CD4-positive, alpha-beta memory T cell (primary cell): ENCODE measurements around the gene SNAP47. TPM values are rescaled to one million over a fixed set of nuclear protein-coding genes. Genes with fewer than 3 reads are reported as not detected.
A peak's percentile ranks its signal among the peaks of the same experiment; 100 is the strongest.

Experiments used
- CTCF ChIA-PET: fragments of 350-600 bp; sonication (Branson Sonifier 250); formaldehyde crosslinking; loops from one replicate; lab custom pipeline; 2021; ENCODE audit warnings: inconsistent platforms; ENCODE audit not compliant: partially characterized antibody; lab: Charles Lee
- POLR2A ChIA-PET: fragments of 350-600 bp; sonication (Branson Sonifier 250); formaldehyde crosslinking; loops from one replicate; lab custom pipeline; 2021; ENCODE audit not compliant: partially characterized antibody; lab: Charles Lee
- DNase-seq, 5 donors: peaks; one replicate each; pipeline versions ENCODE4 v3.0.0 to v3.0.0-alpha.2; 2020 to 2022; ENCODE audit warnings: mixed read lengths in 1 of 5
- H3K27ac ChIP-seq: one replicate; pipeline ENCODE4 v1.7.0; 2013; ENCODE audit warnings: low read depth, low read length
- H3K27me3 ChIP-seq: 2 replicates; pipeline ENCODE4 v1.7.0; 2013; ENCODE audit warnings: mild to moderate bottlenecking, low read length, moderate library complexity; ENCODE audit not compliant: insufficient read depth
- H3K36me3 ChIP-seq: 2 replicates; pipeline ENCODE4 v1.7.0; 2013; ENCODE audit warnings: mild to moderate bottlenecking, low read length, moderate library complexity; ENCODE audit not compliant: insufficient read depth
- H3K4me1 ChIP-seq: 2 replicates; pipeline ENCODE4 v1.7.0; 2013; ENCODE audit warnings: mild to moderate bottlenecking, low read length, moderate library complexity; ENCODE audit not compliant: insufficient read depth
- H3K4me3 ChIP-seq, 2 donors: one replicate each; pipeline ENCODE4 v1.7.0; 2013; ENCODE audit warnings: low read length in 2 of 2, mild to moderate bottlenecking in 1 of 2
- H3K9me3 ChIP-seq, 2 donors: one replicate each; pipeline ENCODE4 v1.7.0; 2013; ENCODE audit warnings: low read length in 2 of 2, control low read depth in 1 of 2; ENCODE audit not compliant: control insufficient read depth in 1 of 2
- H3K27ac Mint-ChIP-seq, 7 donors: one replicate each; pipeline ENCODE4 v1.8.0; 2020 to 2021; ENCODE audit warnings: mixed read lengths in 7 of 7, mild to moderate bottlenecking in 6 of 7, inconsistent platforms in 3 of 7, moderate library complexity in 3 of 7
- H3K27me3 Mint-ChIP-seq, 2 donors: one replicate each; pipeline ENCODE4 v1.8.0; 2020 to 2021; ENCODE audit warnings: mixed read lengths in 2 of 2
- H3K36me3 Mint-ChIP-seq, 2 donors: one replicate each; pipeline ENCODE4 v1.8.0; 2020 to 2021; ENCODE audit warnings: mixed read lengths in 2 of 2, inconsistent platforms in 1 of 2, mild to moderate bottlenecking in 1 of 2
- H3K4me1 Mint-ChIP-seq, 4 donors: one replicate each; pipeline ENCODE4 v1.8.0; 2020 to 2021; ENCODE audit warnings: mixed read lengths in 4 of 4, mild to moderate bottlenecking in 1 of 4
- H3K4me3 Mint-ChIP-seq, 8 donors: one replicate each; pipeline ENCODE4 v1.8.0; 2020 to 2021; ENCODE audit warnings: mixed read lengths in 8 of 8, mild to moderate bottlenecking in 7 of 8, moderate library complexity in 6 of 8, inconsistent platforms in 3 of 8
- H3K9me3 Mint-ChIP-seq, 8 donors: one replicate each; pipeline ENCODE4 v1.8.0; 2020 to 2021; ENCODE audit warnings: mixed read lengths in 8 of 8, mild to moderate bottlenecking in 5 of 8, inconsistent platforms in 3 of 8, moderate library complexity in 1 of 8
- intact Hi-C: fragments of 100-400 bp; cut with micrococcal nuclease; formaldehyde crosslinking; loops from one replicate; pipeline ENCODE4 v1.15.1; 2023
- polyA plus RNA-seq, 2 donors: library from polyadenylated mRNA; unstranded; fragments of 300-500 nt; fragmentation: Illumina TruSeq; gene quantifications; one replicate each; pipeline ENCODE4 v1.2.3, GENCODE V29; 2021
- total RNA-seq, 2 experiments: library from RNA; stranded (reverse); gene quantifications; one replicate each; pipeline ENCODE4 v1.2.3, GENCODE V29; 2021

SNAP47 gene
- total and polyA plus RNA-seq, 4 experiments from 2014 or later, result 27.0 to 53.6 (median 38.5) TPM

DNA sequence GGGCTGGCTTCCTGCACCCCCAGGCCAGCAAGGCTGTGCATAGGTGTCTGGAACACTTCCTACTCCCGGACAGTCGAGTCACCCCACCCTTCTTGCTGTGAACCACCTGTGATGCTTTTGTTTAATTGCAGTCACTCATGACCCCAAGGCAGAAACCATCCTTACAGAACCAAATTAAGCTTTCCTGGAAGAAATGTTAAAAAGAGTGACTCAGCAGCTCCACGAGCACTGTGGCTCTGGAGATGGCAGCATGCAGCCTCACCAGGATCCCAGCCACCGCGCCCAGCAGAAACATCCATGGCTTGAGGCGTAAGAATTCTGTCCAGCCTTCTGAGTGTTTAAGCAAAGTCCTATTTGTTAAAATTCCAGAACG lies 28.8 kb downstream of the SNAP47 start:
- ChIA-PET POLR2A (interaction anchor here (0.6 to 3.7 kb wide), 7 partner anchors 11 to 190 kb away, joined by 4 to 61 read pairs (median 5); partner anchors contain the start of gene WNT9A), CTCF (interaction anchor here (1.1 to 8.1 kb wide), 6 partner anchors 24 to 221 kb away, joined by 3 to 206 read pairs (median 10); partner anchors contain the start of gene WNT9A)
- no peak overlapping the region for H3K27ac ChIP-seq
- no peak for DNase-seq
- no peaks in the 10 kb centered on the region for H3K27me3 ChIP-seq
- no peaks in the 10 kb centered on the region for H3K9me3 Mint-ChIP-seq
- H3K4me3 Mint-ChIP-seq, result peak overlapping the region in 7 of 8 donors; percentile 24 to 67 (median 45)
- no peaks in the 10 kb centered on the region for H3K27me3 Mint-ChIP-seq
- peaks cover 62 to 89% (median 75%) of the 10 kb centered on the region in 4 donors for H3K4me1 Mint-ChIP-seq
- H3K36me3 ChIP-seq, result peaks cover 13% of the 10 kb centered on the region
- H3K4me1 ChIP-seq, result peaks cover 85% of the 10 kb centered on the region
- H3K27ac Mint-ChIP-seq, result peak overlapping the region; percentile 49 to 95 (median 84)
- H3K9me3 ChIP-seq, result no peaks in the 10 kb centered on the region
- H3K4me3 ChIP-seq, result no peak overlapping the region
- intact Hi-C loops, result loop anchor here (5.0 to 10.0 kb wide), 3 partner anchors 83 to 401 kb away; partner anchors contain the start of genes ARF1 and IBA57
- H3K36me3 Mint-ChIP-seq, result peaks cover 24 to 28% of the 10 kb centered on the region in 2 donors

DNA sequence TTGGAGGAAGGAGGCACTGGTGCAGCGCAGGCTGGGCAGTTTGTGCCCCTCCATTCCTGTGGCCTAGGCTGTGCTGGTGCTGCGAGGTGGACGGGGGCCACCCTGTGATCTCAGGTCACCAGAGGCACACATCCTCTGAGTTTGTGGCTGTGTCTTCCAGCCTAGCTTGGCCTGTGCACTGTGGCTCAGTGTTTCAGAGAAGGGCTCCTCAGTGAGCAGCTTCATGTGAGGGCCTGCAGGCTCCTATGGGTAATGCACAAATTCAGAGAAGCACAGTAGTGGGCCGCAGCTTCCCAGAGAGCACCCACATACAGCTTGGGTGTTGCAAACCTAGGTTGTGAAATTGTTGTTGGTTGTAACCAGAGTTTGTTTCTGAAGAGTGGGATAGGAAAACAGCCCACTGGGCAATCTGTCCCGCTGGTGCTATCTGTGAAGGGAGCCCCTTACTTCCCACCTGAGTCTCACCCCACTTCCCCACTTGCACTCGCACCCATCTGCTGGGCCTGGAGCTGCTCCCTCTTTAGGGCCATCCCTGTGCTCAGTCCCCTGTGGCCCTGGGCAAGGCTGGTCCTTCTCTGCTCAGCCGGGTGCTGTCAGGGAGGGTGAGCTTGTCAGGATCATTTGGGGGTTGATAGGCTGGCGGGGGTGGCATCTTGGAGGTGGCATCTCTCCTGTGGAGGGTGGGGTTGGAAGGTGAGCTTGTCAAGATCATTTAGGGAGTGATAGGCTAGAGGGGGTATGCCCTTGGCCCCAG lies 30.2 kb downstream of the SNAP47 start:
- Histone ChIP-seq H3K4me3 (peak overlapping the region in 1 of 2 donors; percentile 37), H3K36me3 (no peaks in the 10 kb centered on the region), H3K4me1 (peaks cover 74% of the 10 kb centered on the region), H3K9me3 (no peaks in the 10 kb centered on the region), H3K27me3 (no peaks in the 10 kb centered on the region), H3K27ac (peak overlapping the region; percentile 34)
- Mint-ChIP-seq H3K36me3 (peaks cover 14 to 25% of the 10 kb centered on the region in 2 donors), H3K4me3 (peak overlapping the region in 7 of 8 donors; percentile 74 to 88 (median 79)), H3K27me3 (no peaks in the 10 kb centered on the region), H3K9me3 (no peaks in the 10 kb centered on the region), H3K4me1 (peaks cover 58 to 86% (median 70%) of the 10 kb centered on the region in 4 donors), H3K27ac (peak overlapping the region; percentile 84 to 96 (median 90))
- ChIA-PET POLR2A (interaction anchor here (0.9 to 3.7 kb wide), 14 partner anchors 10 to 826 kb away, joined by 3 to 61 read pairs (median 6); partner anchors contain the start of genes JMJD4, SNAP47, WNT9A and ZNF678), CTCF (interaction anchor here (0.7 to 8.1 kb wide), 10 partner anchors 10 to 317 kb away, joined by 3 to 206 read pairs (median 4); partner anchors contain the start of genes ARF1 and WNT9A)
- intact Hi-C loops, result loop anchor here (1.0 to 10.0 kb wide), 4 partner anchors 23 to 399 kb away; partner anchors contain the start of genes ARF1 and IBA57
- no peak for DNase-seq

GRCh38 chr1:227766015-227766634 lies 30.9 kb downstream of the SNAP47 start:
- ChIA-PET POLR2A (interaction anchor here (0.5 to 3.7 kb wide), 20 partner anchors 9 to 827 kb away, joined by 3 to 61 read pairs (median 4); partner anchors contain the start of genes JMJD4, SNAP47, WNT9A and ZNF678), CTCF (interaction anchor here (0.8 to 8.1 kb wide), 11 partner anchors 9 to 316 kb away, joined by 3 to 206 read pairs (median 4); partner anchors contain the start of genes ARF1 and WNT9A)
- Histone ChIP-seq H3K36me3 (no peaks in the 10 kb centered on the region), H3K4me1 (peaks cover 67% of the 10 kb centered on the region), H3K4me3 (peak overlapping the region in 1 of 2 donors; percentile 37), H3K27me3 (no peaks in the 10 kb centered on the region), H3K27ac (peak overlapping the region; percentile 34), H3K9me3 (no peaks in the 10 kb centered on the region)
- Mint-ChIP-seq H3K4me3 (peak overlapping the region; percentile 73 to 88 (median 77)), H3K27me3 (no peaks in the 10 kb centered on the region), H3K9me3 (no peaks in the 10 kb centered on the region), H3K27ac (peak overlapping the region; percentile 84 to 96 (median 92)), H3K36me3 (peaks cover 10 to 25% of the 10 kb centered on the region in 2 donors), H3K4me1 (peaks cover 54 to 79% (median 67%) of the 10 kb centered on the region in 4 donors)
- intact Hi-C loops, result loop anchor here (1.0 to 10.0 kb wide), 4 partner anchors 22 to 399 kb away; partner anchors contain the start of genes ARF1 and IBA57
- peak; percentile 83 to 93 (median 84) for DNase-seq

DNA sequence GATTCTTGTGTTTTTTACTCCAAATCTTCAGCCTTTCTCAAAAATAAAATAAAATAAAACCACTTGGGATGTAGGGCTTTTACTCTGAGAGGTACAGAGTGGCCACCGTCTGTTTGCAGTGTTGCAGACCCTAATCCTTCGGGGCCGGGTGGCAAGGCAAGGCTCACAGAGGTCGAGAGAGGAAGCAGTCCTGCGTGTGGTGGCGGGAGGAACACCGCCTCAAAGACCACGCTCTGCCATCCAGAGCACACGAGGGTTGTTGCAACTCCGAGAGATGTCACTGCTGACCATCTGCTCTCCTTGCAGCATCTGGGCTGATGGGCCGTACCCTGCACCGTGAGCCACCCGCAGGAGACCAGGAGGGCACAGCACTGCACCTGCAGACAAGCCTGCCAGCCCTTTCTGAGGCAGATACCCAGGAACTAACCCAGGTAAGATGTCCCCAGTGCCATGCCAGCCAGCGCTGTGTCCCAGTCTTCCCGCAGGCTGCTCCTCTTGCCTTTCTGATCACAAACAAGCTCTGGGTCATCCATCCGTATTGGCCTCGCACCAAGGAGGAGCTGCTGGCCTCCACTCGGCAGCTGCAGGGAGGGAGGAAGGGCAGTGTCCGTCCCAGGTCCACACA lies 31.5 kb downstream of the SNAP47 start:
- ChIA-PET CTCF (interaction anchor here (0.8 to 8.1 kb wide), 10 partner anchors 8 to 182 kb away, joined by 3 to 206 read pairs (median 4); partner anchors contain the start of gene WNT9A), POLR2A (interaction anchor here (0.5 to 3.7 kb wide), 19 partner anchors 9 to 828 kb away, joined by 3 to 61 read pairs (median 4); partner anchors contain the start of genes JMJD4, SNAP47, WNT9A and ZNF678)
- Mint-ChIP-seq H3K9me3 (no peaks in the 10 kb centered on the region), H3K4me1 (peaks cover 49 to 73% (median 60%) of the 10 kb centered on the region in 4 donors), H3K4me3 (peak overlapping the region; percentile 36 to 88 (median 77)), H3K36me3 (peaks cover 10 to 25% of the 10 kb centered on the region in 2 donors), H3K27ac (peak overlapping the region; percentile 84 to 96 (median 92)), H3K27me3 (no peaks in the 10 kb centered on the region)
- Histone ChIP-seq H3K4me1 (peaks cover 61% of the 10 kb centered on the region), H3K36me3 (no peaks in the 10 kb centered on the region), H3K27ac (peak overlapping the region; percentile 16), H3K4me3 (no peak overlapping the region), H3K27me3 (no peaks in the 10 kb centered on the region), H3K9me3 (no peaks in the 10 kb centered on the region)
- DNase-seq, result no peak
- intact Hi-C loops, result loop anchor here (1.0 to 10.0 kb wide), 4 partner anchors 22 to 398 kb away; partner anchors contain the start of genes ARF1 and IBA57

DNA sequence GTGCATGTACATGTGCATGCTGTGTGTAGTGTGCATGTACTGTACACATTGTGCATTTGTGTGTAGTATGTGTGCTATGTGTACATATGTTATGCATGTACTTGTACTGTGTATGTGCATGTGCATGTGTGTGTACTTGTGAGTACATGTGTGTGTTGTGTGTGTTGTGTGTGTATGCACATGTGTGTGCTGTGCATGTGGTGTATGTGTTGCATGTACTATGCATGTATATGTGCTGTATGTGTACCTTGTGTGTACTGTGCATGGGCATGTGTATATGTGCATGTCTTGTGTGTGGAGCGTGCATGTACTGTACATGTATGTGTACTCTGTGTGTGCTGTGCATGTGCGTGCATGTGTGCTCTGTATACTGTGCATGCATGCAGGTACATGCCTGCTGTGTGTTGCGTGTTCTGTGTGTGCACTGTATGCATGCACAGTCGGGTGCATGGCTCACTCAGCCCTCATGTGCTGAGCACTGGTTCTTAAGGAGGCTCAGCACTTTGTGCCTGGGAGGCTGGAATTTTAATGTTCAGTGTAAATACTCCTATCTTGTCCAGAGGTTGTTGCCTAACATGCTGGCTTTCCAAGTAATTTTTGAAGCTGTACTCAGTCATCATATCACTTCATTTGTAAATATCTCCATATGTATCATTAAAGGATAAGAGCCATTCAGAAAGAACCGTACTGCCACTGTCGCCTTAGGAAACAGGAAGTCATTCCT lies 32.3 kb downstream of the SNAP47 start:
- Histone ChIP-seq H3K4me1 (peaks cover 56% of the 10 kb centered on the region), H3K27ac (no peak overlapping the region), H3K36me3 (no peaks in the 10 kb centered on the region), H3K9me3 (no peaks in the 10 kb centered on the region), H3K27me3 (no peaks in the 10 kb centered on the region), H3K4me3 (no peak overlapping the region)
- Mint-ChIP-seq H3K9me3 (no peaks in the 10 kb centered on the region), H3K36me3 (peaks cover 14 to 26% of the 10 kb centered on the region in 2 donors), H3K4me1 (peaks cover 47 to 69% (median 57%) of the 10 kb centered on the region in 4 donors), H3K4me3 (peak overlapping the region in 7 of 8 donors; percentile 52 to 88 (median 74)), H3K27me3 (no peaks in the 10 kb centered on the region), H3K27ac (peak overlapping the region in 5 of 7 donors; percentile 44 to 95 (median 86))
- DNase-seq, result no peak
- ChIA-PET CTCF (no interaction called here), POLR2A (interaction anchor here (0.8 to 3.7 kb wide), 4 partner anchors 19 to 179 kb away, joined by 3 to 61 read pairs (median 20); partner anchors contain the start of gene WNT9A)
- intact Hi-C loops, result loop anchor here (10.0 kb wide), 2 partner anchors 317 to 397 kb away; partner anchors contain the start of genes ARF1 and IBA57

DNA sequence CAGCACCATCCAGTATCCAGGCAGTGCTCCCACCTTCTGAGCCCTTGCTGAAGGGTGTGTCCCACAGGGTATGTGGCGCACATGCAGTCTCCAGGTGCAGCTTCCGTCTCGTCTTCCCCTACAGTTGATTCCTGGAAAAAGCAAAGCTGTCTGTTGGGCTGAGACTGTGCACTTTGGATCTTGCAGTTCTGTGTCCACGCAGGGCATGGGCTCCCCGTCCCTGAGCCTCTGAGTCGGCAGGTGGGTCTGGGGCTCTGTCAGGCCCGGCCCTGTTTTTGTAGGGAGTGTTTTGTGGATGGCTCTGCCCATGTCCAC lies 32.8 kb downstream of the SNAP47 start:
- H3K4me3 ChIP-seq, result no peak overlapping the region
- peak overlapping the region in 2 of 7 donors; percentile 63 to 86 for H3K27ac Mint-ChIP-seq
- H3K36me3 ChIP-seq, result no peaks in the 10 kb centered on the region
- peaks cover 55% of the 10 kb centered on the region for H3K4me1 ChIP-seq
- ChIA-PET CTCF (no interaction called here), POLR2A (interaction anchor here (0.8 kb wide), 1 partner anchor 20 kb away, joined by 3 read pairs; no protein-coding TSS in a partner anchor)
- no peak for DNase-seq
- no peak overlapping the region for H3K27ac ChIP-seq
- peaks cover 16 to 26% of the 10 kb centered on the region in 2 donors for H3K36me3 Mint-ChIP-seq
- intact Hi-C loops, result loop anchor here (10.0 kb wide), 2 partner anchors 317 to 397 kb away; partner anchors contain the start of genes ARF1 and IBA57
- H3K27me3 ChIP-seq, result no peaks in the 10 kb centered on the region
- no peaks in the 10 kb centered on the region for H3K9me3 ChIP-seq
- no peaks in the 10 kb centered on the region for H3K27me3 Mint-ChIP-seq
- peaks cover 46 to 68% (median 55%) of the 10 kb centered on the region in 4 donors for H3K4me1 Mint-ChIP-seq
- H3K4me3 Mint-ChIP-seq, result peak overlapping the region in 1 of 8 donors; percentile 11
- H3K9me3 Mint-ChIP-seq, result no peaks in the 10 kb centered on the region
